ENCODE results near the gene CYB5R4.
A peak's percentile ranks its signal among the peaks of the same experiment; 100 is the strongest.

The CYB5R4 gene

GRCh38 chr6:83962582-83962981 lies 103.1 kb downstream of the CYB5R4 start:
- H3K27ac ChIP-seq: no peak overlapping the region
- no peak for TF ChIP-seq CTCF (IDR thresholded peaks at IDR 0.05)
- no peak overlapping the region for H3K4me3 ChIP-seq
- no peak for DNase-seq (ENCODE audit: low spot score)

GRCh38 chr6:83966539-83966938 lies 107.0 kb downstream of the CYB5R4 start:
- no peak for DNase-seq (ENCODE audit: low spot score)
- no peak for TF ChIP-seq CTCF (IDR thresholded peaks at IDR 0.05)
- H3K27ac ChIP-seq: no peak overlapping the region
- no peak overlapping the region for H3K4me3 ChIP-seq

- DNase-seq (ENCODE audit: low spot score): no peak
- H3K4me3 ChIP-seq: no peak overlapping the region
- no peak for TF ChIP-seq CTCF (IDR thresholded peaks at IDR 0.05)
- H3K27ac ChIP-seq: no peak overlapping the region
These were observed 111.1 kb downstream of the CYB5R4 start for GRCh38 chr6:83970582-83970981.

GRCh38 chr6:83974409-83975050 lies 115.0 kb downstream of the CYB5R4 start:
- no peak overlapping the region for H3K4me3 ChIP-seq
- TF ChIP-seq CTCF (IDR thresholded peaks at IDR 0.05): no peak
- H3K27ac ChIP-seq: no peak overlapping the region
- DNase-seq (ENCODE audit: low spot score): no peak

- no peak for DNase-seq (ENCODE audit: low spot score)
- Histone ChIP-seq H3K27ac (no peak overlapping the region), H3K4me3 (no peak overlapping the region)
- no peak for TF ChIP-seq CTCF (IDR thresholded peaks at IDR 0.05)
These were observed 116.7 kb downstream of the CYB5R4 start for GRCh38 chr6:83976037-83976755.

GRCh38 chr6:83976871-83977270 lies 117.4 kb downstream of the CYB5R4 start:
- TF ChIP-seq CTCF (IDR thresholded peaks at IDR 0.05): no peak
- DNase-seq (ENCODE audit: low spot score): no peak
- Histone ChIP-seq H3K27ac (no peak overlapping the region), H3K4me3 (no peak overlapping the region)

GRCh38 chr6:83978324-83978734 lies 118.8 kb downstream of the CYB5R4 start:
- no peak for TF ChIP-seq CTCF (IDR thresholded peaks at IDR 0.05)
- no peak overlapping the region for H3K4me3 ChIP-seq
- DNase-seq (ENCODE audit: low spot score): no peak
- peak overlapping the region in 1 of 2 donors; percentile 35 for H3K27ac ChIP-seq

All from coronary artery (tissue), 2 donors.